Activated CD4-positive, alpha-beta T cell treated with anti-CD3 and anti-CD28 coated beads for 24 hours (primary cell): ENCODE results near the gene CLEC18B.
"Not testable (repeated sequence)": the region's sequence is repeated elsewhere in the genome, so short reads cannot be mapped to it uniquely, and the experiment has no call there.

Experiments used
- DNase-seq, 2 donors: peaks; one replicate each; pipeline ENCODE4 v3.0.0-alpha.2; 2020; ENCODE audit warnings: low read depth in 2 of 2

Gene CLEC18B

DNA sequence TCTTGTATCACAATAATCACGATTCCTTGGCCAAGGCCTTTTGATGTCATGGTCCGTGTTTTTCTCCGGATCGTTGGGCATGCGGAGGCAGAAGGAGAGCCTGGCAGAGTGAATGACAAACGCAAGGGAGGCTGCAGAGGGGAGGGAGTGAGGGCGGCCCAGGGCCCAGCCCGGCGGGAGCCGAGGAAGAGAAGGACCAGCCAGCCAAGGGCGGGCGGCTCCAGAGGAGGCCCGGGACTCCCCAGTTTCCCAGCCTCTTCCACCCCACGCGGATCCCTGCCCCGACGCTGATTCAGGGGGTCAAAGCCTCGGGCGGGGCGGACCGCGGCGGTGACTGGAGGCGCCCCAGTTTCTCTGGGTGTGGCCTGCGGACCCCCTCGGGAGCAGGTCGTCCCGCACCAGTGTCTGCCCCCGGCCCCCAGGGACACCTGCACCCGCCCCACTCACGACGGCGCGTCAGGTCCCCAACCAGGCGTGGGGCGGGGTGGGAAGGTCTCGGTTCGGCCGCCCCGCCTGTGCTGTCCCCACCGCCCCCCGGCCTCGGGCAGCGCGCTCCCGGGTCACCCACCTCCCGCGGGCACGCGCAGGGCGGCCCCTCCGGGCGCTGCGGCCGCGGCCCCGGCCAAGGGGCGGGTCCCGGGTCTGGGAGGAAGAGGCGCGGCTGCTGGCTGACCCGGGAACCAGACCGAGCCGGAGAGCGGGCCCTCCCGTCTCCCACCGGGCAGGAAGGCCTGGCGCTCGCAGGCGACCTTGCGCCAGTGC is 14.5 kb downstream of the CLEC18B start:
- DNase-seq = not testable (repeated sequence)

DNA sequence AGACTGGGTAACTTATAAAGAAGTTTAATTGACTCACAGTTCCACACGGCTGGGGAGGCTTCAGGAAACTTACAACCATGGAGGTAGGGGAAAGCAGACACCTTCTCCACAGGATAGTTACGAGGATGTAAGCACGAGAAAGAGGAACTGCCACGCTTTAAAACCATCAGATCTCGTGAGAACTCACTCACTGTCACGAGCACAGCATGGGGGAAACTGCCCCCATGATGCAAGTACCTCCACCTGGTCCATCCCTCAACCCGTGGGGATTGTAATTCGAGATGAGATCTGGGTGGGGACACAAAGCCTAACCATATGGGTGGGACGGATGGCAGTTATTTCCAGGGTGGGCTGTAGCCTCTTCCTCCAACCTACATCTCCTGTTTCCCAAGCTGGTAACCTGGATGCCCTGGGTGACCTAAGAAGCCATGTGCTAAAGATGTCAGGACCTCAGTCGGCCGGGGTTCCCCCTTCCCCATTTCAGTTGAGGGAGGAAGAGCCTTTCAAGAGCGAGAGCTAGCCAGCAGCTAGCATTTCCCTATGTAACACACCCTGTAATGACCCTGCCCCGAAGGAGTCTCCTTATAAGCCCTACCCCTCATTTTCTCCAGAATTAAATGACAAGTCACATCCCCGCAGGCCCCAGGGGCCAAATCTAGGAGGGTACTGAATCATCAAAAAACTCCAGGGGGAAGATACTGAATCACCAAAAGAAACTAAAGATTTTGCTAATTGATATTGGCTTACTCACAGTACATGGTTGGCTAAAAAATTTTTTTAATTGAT is 16.9 kb downstream of the CLEC18B start:
- not testable (repeated sequence) for DNase-seq

DNA sequence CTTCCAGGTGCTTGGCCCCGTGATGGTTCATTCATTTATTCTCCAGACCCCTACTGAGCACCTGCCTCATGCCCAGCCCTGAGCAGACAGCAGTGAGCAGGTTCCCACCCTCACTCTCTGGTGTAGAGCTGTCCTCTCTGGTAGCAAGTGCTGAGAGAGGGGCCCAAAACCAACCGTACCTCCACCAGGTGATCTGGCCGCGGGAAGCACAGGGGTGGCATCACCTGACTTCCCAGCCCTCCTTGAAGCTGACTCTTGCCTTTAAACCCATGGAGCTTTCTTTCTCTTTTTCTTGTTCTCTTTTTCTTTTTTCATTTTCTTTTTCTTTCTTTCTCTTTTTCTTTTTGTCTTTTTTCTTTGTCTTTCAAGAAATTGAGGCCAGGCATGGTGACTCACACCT is 21.0 kb downstream of the CLEC18B start:
- DNase-seq = not testable (repeated sequence)

DNA sequence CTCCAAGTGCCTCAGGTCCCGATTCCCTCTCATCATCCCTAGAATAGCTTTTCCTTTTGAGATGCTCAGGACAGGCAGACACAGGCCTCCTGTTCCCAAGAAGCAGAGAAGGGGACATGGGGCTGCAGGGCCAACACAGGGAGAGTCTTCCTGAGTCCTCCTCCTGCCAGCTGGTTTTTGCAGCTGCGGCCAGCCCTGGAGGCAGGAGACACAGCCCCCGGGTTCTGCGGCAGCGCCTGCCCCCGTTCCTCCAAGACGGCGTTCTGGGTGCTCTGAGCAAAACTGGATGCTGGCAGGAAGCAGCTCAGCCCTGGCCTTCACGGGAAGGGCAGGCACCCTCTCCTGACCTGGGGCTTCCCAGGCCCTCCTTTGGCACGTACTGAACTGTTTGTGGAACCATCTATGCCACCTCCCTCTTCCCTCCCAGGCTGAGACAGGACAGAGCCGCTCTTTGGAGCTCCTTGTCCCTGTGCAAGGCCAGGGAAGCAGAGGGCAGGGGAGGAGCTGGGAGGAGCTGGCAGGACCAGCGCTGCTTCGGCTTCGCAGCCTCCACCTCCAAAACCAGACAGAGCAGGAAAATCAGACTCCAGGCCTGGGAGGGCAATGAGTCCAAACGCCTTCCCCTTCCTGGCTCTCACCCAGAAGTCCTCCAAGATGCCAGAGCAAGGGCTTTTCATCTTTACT is 22.9 kb downstream of the CLEC18B start:
- DNase-seq = not testable (repeated sequence)

DNA sequence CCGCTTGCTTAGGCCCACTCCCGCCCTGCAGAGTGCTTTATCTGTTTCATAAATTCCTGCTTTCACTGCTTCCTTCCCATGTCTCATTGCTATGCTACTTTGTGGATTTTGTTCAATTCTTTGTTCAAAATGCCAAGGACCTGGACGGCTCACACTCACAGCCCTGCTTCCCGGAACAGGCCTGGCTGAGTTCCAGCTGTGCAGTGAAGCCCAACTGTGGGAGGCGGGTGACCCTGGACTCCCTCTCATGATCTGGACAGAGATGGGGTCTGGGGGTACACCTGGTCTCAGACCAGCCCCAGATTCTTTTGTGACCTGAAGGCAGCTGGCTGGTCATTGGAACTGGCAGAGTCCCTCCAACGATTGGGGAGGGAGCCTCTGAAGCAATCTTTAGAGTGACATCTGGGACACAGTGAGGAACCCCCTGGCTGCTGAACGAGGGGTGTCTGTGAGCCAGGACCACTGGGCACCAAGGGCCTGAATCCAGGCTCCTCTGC is 24.7 kb downstream of the CLEC18B start:
- DNase-seq = not testable (repeated sequence)

DNA sequence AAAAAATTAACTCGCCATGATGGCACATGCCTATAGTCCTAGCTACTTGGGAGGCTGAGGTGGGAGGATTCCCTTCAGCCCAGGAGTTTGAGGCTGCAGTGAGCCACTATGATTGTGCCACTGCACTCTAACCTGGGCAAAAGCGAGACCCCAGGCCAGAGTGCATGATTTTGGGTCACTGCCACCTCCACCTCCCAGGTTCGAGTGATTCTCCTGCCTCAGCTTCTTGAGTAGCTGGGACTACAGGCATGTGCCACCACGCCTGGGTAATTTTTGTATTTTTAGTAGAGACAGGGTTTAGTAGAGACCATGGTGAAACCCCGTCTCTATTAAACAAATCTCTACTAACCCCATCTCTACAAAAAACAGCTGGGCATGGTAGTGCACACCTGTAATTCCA is 26.7 kb downstream of the CLEC18B start:
- DNase-seq = not testable (repeated sequence)

DNA sequence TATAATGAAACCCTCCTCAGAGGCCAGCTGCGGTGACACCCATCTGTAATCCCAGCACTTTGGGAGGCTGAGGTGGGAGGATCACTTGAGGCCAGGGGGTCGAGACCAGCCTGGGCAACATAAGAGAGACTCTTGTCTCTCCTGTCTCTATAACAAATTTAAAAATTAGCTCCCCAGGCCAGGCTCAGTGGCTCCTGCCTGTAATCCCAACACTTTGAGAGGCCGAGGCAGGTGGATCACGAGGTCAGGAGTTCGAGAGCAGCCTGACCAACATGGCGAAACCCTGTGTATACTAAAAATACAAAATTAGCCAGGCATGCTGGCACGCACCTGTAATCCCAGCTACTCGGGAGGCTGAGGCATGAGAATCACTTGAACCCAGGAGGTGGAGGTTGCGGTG is 27.1 kb downstream of the CLEC18B start:
- not testable (repeated sequence) for DNase-seq

DNA sequence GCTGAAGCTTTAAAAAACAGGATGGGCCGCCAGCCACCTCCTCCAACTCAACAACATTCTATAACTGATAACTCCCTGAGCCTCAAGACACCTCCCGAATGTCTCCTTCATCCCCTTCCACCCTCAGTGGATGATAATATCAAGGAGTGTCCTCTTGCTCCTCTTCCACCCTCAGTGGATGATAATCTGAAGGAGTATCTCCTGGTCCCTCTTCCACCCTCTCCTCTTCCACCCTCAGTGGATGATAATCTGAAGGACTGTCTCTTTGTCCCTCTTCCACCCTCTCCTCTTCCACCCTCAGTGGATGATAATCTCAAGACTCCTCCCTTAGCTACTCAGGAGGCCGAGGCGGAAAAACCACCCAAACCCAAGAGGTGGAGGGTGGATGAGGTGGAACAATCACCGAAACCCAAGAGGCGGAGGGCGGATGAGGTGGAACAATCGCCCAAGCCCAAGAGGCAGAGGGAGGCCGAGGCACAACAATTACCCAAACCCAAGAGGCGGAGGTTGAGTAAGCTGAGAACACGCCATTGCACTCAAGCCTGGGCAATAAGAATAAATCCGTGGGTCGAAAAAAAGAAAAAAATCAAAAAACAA is 29.7 kb downstream of the CLEC18B start:
- not testable (repeated sequence) for DNase-seq

DNA sequence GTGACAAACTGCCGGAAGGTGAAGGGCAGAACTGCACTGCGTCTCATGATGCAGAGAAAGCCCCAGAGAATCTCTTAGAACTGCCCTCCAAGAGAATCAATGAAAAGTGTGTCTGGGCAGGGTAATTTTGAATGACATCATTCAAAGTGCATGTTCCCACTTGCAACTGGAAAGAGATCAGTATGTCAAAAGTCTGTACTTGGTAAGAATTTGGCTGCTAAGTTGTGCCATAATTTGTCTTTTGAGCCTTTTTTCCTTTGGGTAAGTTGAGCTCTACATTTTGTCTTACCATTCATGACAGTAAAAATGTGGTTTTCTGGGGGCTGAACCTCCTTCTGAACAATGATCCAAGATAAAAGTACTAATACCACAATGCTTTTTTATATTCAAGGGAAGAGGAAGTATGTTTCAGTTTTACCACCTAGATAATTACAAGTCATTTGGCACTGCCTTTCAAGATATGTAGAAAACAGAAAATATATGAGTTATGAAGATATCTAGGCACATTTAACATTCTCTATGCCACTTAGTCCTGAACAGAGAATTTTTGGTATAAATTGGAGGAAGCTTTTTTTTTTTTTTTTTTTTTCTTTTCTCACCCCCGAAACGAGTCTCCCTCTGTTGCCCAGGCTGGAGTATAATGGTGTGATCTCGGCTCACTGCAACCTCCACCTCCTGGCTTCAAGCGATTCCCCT is 38.8 kb downstream of the CLEC18B start:
- DNase-seq = not testable (repeated sequence)

DNA sequence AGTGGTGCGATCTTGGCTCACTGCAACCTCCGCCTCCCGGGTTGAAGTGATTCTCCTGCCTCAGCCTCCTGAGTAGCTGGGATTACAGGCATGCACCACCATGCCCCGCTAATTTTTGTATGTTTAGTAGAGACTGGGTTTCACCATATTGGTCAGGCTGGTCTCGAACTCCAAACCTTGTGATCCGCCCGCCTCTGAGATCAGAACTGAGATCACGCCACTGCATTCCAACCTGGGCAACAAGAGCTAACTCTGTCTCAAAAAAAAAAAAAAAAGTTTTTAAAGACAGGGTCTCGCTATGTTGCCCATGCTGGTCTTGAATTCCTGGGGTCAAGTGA is 47.5 kb downstream of the CLEC18B start:
- DNase-seq = not testable (repeated sequence)

DNA sequence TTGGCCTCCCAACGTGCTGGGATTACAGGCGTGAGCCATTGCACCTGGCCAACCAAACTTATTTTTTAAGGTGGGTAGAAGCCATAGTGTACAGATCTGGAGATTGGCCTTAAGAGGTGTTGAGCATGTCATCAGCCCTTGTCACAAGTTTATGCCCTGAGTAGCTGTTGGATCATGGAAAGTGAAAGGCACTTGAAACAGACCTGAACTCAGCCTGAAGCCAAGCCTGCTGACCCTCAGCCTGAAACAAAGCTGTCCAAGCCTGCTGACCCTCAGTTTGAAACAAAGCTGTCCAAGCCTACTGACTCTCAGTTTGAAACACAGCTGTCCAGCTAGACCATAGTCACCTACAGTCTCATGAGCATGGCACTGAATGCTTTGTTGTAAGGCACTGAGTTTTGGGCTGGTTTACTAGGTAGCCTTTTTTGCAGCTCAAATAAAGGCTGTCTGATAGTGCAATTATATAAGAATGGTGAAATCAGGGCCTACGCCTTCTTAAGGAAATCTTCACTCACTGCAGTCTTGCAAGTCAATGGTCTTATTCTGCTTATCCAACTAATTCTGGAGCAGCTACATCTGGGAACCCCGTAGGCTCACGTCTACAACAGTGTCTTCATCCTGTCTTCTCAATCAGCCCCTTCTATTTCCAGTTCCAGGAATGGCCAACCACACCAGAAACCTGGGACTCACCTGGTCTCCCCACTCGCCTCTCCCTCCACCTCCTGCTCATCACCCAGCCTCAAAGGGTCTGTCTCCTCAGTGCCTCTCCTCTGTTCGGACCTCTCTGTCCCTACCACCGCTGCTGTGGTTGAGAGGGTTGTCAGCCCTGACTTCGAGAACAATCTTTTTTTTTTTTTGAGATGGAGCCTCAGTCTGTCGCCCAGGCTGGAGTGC is 48.1 kb downstream of the CLEC18B start:
- no peak for DNase-seq

DNA sequence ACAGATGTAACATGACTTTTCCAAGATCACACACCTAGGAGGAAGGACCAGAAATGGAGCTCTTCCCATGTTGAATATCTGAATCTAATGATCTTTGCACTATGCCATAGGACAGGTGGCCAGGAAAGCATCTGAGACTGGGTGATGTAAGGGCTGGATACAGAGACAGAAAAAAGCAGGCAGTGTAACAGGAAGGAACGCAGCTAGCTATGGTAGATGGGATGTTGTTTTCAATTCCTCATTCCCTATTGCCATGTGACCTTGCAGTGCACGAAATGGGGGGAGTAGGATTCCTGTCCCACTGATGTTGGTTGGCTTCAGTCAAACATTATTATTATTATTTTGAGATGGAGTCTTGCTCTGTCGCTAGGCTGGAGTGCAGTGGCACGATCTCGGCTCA is 48.9 kb downstream of the CLEC18B start:
- DNase-seq = no peak

DNA sequence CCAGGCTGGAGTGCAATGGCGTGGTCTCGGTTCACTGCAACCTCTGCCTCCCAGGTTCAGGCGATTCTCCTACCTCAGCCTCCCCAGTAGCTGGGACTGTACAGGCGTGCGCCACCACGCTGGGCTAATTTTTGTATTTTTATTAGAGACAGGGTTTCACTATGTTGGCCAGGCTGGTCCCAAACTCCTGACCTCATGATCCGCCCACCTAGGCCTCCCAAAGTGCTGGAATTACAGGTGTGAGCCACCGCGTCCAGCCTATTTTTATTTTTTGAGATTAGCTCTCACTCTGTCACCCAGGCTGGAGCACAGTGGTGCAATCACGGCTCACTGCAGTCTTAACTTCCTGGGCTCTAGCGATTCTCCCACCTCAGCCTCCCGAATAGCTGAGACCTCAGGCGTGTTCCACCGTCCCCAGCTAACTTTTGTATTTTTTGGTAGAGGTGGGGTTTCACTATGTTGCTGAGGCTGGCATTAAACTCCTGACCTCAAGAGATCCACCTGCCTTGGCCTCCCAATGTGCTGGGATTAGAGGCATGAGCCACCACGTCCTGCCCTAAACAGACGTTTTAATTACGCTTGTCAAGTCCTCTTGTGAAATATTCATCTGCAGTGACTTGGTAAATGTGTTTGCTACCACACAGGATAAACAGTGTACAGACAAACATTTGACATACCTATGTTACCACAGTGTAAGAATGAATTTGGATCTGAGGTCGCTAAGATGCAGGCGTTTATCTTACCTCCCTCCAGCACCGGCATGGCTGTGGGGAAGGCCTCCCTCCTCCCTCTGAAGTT is 50.7 kb downstream of the CLEC18B start:
- DNase-seq = not testable (repeated sequence)

DNA sequence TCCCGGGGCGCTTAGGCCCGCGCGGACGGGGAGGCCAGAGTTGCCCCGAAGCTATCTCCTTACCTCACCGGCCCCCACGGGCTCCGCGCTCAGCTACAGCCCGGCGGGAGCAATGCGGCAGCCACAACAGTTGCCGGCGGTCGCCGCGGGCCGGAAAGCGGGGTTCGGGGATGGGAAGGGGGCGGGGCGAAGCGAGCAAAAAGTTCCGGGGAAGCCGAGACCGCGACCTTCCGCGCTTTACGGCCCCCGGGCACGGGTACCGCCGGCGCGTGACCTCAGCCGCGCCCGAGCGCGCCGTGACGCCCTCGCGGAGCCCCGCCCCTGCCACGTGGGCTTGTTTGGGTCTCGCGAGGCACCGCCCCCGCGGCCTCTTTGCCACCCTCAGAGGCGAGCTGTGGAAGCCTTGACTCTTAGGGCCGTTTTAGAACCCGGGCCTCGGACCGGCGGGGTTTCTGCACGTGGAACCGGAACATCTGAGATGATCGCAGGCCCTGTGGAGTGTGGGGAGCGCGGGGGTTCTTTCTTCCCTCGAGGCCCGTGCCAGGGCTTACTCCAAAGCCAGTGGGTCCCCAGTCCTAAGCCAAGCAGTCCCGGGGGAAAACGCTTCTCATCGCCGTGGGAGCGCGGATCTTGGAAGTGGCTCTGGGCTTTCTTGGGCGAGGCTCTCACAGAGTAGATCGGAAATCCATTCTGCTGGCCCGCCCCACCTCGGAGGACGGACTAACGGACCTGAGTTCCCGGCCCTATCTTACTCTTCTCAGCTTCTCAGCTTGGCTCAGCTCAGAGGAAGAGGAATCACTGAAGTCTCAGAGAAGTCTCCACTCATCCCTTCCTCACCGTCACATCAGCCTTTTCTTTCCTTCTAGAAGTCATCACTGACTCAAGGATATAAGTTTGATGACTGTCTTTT is 53.0 kb downstream of the CLEC18B start:
- DNase-seq = peak; percentile 96 to 100

DNA sequence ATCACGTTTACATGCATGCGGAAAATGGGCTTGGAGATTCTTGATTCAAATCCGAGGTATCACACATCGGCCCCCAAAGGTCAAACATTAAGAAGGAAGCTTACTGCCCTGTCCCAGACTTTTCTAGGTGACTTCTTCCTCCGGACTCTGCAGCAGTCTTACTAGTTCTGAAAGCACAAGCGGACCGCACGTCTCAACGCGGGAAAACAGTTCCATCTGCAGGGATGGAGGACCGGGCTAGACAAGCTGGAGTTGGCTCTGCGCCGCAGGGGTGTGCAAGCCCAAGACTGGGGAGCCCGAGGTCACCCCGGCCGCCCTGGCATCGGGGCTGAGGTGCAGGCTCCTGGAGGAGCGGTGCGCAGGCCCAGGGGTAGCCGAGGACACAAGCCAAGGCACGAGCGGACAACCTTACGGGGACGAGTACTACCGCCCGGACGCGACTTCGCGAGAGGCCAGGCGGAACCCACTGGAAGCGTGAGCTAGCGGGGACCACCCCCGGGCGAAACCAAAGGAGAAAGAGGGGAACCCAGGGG is 53.7 kb downstream of the CLEC18B start:
- peak in 1 of 2 donors; percentile 22 for DNase-seq

DNA sequence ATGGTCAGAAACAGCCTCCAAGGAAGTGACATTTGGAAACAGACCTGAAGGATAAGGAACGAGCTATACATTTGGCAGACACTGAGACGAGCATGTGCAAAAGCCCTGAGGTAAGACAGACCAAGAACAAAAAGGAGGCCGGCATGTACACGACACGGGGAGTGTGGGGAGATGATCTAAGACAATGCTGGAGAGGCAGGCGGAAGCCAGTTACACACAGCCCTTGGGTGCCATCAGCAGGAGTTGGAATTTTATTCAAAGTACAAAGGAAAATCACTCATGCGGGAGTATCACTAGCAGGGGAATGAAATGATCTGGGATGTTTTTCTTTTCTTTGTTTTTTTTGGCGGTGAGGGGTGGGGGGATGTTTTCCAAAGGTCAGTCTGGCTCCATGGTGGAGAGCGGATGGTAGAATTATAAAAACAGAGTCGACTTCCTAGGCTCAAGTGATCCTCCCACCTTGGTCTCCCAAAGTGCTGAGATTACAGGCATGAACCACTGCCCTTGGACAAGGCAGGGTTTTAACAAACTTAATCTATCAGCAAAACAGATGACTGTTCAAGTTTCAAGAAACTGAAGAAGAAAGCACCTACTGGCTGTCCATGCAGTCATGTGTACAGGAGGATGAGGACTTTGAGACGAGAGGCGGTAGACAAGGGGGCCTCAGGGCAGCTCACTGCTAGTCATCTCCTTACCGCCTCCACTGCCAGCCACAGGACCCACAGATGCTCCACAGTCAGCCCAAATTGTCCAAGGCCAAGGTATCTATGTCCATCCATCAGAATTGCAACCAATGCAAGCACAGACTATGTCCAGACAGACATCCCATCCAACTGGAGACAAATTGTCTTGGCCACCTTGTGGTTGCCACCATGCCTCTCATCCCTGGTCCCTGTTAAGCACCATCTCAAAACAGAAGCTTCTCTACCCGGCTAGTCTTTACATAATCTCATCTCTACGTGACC is 59.4 kb downstream of the CLEC18B start:
- not testable (repeated sequence) for DNase-seq
